Tracheal epithelial cell (primary cell): Measurements from ENCODE around the gene CACNA2D3. TPM values are rescaled to one million over a fixed set of nuclear protein-coding genes. Genes with fewer than 3 reads are reported as not detected.

ENCODE experiments used
- total RNA-seq: library from RNA; depleted of rRNA; stranded (reverse); fragments of >200 nt; gene quantifications from 2 replicates; pipeline ENCODE4 v1.2.1, GENCODE V29; 2014

CACNA2D3 gene
- total RNA-seq = 0.48 TPM in 1 of 2 replicates, not detected in the other

DNA sequence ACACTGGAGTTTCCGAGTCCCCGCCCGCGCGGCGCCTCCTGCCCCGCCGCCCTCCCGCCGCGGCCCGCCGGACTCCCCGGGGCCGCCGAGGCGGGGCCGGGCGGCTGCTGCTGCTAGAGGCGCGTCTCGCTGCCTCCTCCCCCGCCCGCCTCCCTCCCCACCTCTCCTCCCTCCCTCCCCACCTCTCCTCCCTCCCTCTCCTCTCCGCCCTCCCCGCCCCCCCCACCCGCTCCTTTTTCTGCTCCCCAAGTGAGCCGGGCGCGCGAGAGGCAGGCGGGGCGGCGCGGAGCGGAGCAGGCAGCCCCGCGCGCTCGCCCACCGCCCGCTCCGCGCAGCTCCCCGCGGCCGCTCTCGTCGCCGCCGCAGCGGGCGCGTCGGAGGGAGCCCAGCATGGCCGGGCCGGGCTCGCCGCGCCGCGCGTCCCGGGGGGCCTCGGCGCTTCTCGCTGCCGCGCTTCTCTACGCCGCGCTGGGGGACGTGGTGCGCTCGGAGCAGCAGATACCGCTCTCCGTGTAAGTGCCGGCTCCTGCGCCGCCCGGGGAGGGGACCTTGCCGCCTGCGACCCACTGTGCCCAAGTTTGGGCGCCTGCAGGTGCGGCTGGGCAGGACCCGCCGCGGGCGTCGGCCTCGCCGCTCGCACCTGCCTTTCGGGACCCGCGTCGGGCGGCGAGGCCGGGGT lies at the start of gene CACNA2D3:
Gene CACNA2D3, plus strand, starts transcription at position 229 of the 679 bp plus-strand sequence.

GRCh38 chr3:54928046-54928770 lies 805.9 kb downstream of the CACNA2D3 start, which contains the start of gene LRTM1:
Gene LRTM1 (minus strand): TSS chr3:54928059. CDS start chr3:54927911, 148 bp downstream.

Other genes with a start within 250 kb of the CACNA2D3 start
- gene ACTR8, start 240.4 kb upstream of the CACNA2D3 start, total RNA-seq = 13.4 and 23.4 TPM in 2 replicates
- 20.7 and 26.3 TPM in 2 replicates for gene SELENOK, start 230.7 kb upstream of the CACNA2D3 start, total RNA-seq